ENCODE measurements around the gene PSMA6.
"Not testable (repeated sequence)": the region's sequence is repeated elsewhere in the genome, so short reads cannot be mapped to it uniquely, and the experiment has no call there.

The PSMA6 gene

GRCh38 chr14:35292051-35292769 lies at the start of gene PSMA6:
Gene PSMA6, plus strand, starts transcription at chr14:35292382. Its CDS starts 95 bp downstream, at chr14:35292477.
- peak; percentile 96 to 99 for DNase-seq (ENCODE audit: low read depth in 1 of 2, low spot score in 1 of 2)

DNA sequence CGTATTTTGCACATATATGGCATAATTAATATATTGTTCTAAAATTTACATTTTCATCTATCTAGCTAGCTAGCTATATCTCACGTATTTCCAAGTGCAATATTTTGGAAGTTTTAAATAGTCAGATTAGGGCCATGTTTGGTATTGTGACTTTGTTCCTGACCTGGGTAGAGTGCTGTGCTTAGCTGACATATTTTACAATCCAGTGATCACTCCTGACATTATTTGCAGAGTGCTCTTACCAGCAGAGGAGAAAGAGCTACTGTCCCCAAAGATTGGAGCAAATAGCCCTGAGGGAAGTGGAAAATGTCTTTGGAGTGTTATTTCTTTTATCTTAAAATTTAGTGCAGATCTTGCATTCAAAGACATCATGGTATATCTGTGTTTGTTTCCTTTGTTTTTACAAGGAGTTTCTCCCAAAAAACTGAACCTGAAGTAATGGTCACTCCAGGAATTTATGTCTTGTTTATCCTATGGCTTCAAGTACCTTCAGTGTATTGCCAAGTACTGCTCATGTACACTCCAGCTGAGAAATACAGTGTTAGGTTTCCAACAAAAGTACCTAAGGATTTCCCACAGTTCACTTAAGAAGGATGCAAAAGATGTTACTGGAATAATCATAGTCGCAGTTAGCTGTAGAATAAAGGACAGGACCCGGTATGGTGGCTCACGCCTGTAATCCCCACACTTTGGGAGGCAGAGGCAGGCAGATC lies 49.4 kb upstream of the PSMA6 start:
- DNase-seq (ENCODE audit: low read depth in 1 of 2, low spot score in 1 of 2) = no peak

GRCh38 chr14:35243956-35244355 lies 48.2 kb upstream of the PSMA6 start:
- DNase-seq (ENCODE audit: low read depth in 1 of 2, low spot score in 1 of 2) = no peak

- no peak for DNase-seq (ENCODE audit: low read depth in 1 of 2, low spot score in 1 of 2)
Observed at GRCh38 chr14:35244542-35244941, 47.6 kb upstream of the PSMA6 start.

GRCh38 chr14:35245051-35245450 lies 47.1 kb upstream of the PSMA6 start:
- no peak for DNase-seq (ENCODE audit: low read depth in 1 of 2, low spot score in 1 of 2)

GRCh38 chr14:35247777-35248475 lies 44.3 kb upstream of the PSMA6 start:
- DNase-seq (ENCODE audit: low read depth in 1 of 2, low spot score in 1 of 2) = no peak

- no peak for DNase-seq (ENCODE audit: low read depth in 1 of 2, low spot score in 1 of 2)
Observed at GRCh38 chr14:35248476-35248788, 43.8 kb upstream of the PSMA6 start.

- no peak for DNase-seq (ENCODE audit: low read depth in 1 of 2, low spot score in 1 of 2)
Observed at GRCh38 chr14:35250319-35250718, 41.9 kb upstream of the PSMA6 start.

DNA sequence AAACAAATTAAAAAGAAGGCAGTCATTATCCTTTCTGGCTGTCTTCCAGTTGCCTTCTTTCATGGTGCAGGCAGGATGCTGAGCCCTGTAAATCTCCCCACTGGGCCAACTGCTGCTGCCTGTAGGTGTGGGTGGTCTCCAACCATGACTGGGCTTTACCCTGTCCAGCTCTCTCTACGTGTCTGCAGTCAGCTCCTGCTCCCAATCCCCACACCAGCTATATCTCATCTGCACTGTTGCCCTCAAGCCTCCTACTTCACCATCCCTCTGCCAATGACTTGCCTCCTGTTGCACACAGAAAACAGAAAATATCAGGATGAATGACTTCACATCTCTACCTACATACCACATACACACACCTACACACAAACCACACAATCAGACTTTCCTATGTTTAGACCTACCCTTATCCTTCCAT lies 39.7 kb upstream of the PSMA6 start:
- no peak for DNase-seq (ENCODE audit: low read depth in 1 of 2, low spot score in 1 of 2)

- not testable (repeated sequence) for DNase-seq (ENCODE audit: low read depth in 1 of 2, low spot score in 1 of 2)
Observed at GRCh38 chr14:35253056-35253455, 39.1 kb upstream of the PSMA6 start.

DNA sequence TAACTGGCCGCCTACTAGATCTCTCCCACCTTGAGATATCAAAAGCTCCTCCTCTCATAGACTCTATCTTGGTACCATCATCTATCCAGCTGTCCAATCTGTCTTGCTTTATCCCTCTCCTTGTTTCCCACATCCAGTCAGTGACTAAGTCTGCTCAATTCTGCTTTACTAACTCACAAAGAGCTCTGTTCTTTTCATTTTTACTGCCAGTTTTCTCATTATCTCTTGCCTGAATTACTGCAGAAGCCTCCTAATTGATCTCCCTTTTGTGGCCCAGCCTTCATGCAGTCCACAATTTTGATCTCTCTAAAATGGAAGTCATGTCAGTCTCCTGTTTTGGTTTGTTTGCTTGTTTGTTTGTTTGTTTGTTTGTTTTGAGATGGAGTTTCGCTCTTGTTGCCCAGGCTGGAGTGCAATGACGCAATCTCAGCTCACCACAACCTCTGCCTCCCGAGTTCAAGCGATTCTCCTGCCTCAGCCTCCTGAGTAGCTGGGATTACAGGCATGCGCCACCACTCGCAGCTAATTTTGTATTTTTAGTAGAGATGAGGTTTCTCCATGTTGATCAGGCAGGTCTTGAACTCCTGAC lies 38.1 kb upstream of the PSMA6 start:
- not testable (repeated sequence) for DNase-seq (ENCODE audit: low read depth in 1 of 2, low spot score in 1 of 2)

DNA sequence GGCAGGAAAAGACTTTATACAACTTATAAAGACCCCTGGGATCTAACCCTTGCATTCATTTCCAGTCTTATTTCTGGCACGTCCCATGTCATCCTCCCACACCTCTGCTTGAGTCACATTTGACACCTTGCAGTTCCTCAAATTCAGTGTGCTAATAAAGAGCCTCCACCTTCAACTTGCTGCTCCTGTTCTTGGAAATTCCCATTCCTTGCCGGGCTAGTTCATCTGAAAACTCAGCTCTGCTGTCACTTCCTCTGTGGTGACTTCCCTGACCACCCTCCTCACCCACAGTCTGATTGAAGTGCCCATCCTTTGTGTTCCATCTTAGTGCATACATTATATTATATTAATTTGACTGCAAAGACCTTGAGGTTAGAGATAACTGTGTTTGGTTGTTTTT lies 37.4 kb upstream of the PSMA6 start:
- DNase-seq (ENCODE audit: low read depth in 1 of 2, low spot score in 1 of 2) = no peak

DNA sequence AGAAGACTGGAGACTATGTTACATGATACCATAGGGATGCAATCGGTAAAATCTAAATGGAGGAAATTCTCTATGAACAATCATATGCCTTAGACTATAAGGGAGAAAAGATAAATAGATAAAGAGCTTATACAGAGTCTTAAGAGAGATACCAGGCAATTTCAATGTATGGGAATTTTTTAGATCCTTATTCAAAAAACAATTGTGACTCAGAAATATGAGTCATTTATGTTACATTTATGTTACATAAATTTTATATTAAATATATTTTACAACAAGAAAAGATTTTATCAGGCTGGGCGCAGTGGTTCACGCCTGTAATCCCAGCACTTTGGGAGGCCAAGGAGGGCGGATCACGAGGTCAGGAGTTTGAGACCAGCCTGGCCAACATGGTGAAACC lies 36.5 kb upstream of the PSMA6 start:
- DNase-seq (ENCODE audit: low read depth in 1 of 2, low spot score in 1 of 2) = no peak

GRCh38 chr14:35257809-35258208 lies 34.4 kb upstream of the PSMA6 start:
- DNase-seq (ENCODE audit: low read depth in 1 of 2, low spot score in 1 of 2) = no peak

DNA sequence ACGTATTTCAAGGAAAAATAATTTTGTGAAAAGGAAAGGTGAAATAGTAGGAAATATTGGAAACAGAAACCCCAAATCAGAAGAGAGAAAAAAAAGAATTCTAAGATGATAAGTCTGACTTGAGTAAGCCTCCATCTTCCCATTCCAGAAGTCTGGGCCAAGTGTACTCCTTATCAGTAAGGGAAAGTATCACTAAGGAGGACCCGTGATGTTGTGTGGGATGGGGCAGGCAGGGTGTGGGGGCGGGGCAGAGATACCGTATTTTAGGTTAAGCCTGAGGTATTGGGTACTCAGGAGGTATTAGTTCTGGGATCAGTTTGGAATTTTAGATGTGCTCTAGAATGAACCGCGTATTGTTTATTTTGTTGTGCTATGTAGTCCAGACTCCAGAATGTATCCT lies 33.8 kb upstream of the PSMA6 start:
- DNase-seq (ENCODE audit: low read depth in 1 of 2, low spot score in 1 of 2) = no peak

GRCh38 chr14:35261774-35262173 lies 30.4 kb upstream of the PSMA6 start:
- no peak for DNase-seq (ENCODE audit: low read depth in 1 of 2, low spot score in 1 of 2)

DNA sequence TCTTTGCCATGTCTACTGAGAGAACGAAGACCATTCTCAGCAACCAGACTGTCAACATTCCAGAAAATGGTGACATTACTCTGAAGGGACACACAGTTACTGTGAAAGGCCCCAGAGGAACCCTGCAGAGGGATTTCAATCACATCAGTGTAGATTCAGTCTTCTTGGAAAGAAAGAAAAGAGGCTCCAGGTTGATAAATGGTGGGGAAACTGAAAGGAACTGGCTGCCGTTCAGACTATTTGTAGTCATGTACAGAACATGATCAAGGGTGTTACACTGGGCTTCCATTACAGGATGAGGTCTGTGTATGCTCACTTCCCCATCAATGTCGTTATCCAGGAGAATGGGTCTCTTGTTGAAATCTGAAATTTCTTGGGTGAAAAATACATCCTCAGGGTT lies 29.7 kb upstream of the PSMA6 start:
- no peak for DNase-seq (ENCODE audit: low read depth in 1 of 2, low spot score in 1 of 2)

- DNase-seq (ENCODE audit: low read depth in 1 of 2, low spot score in 1 of 2) = no peak
Observed at GRCh38 chr14:35268946-35269345, 23.2 kb upstream of the PSMA6 start.

DNA sequence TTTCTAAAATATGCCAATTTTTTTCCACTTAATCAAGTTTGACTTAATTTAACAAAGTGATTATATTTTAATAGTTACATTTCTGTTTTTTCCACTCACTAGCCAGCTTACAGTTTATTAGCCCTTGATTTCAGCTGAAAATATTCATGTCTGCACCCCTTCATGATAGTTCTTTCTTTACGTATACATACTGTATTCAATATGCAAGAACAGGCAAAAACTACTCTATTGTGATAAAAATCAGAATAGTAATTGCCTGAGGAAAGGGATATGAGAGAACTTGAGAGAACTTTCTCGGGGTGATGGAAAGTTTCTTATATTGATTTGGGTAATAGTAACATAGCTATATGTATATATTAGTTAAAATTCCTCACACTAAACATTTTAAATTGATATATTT lies 17.4 kb upstream of the PSMA6 start:
- no peak for DNase-seq (ENCODE audit: low read depth in 1 of 2, low spot score in 1 of 2)

- no peak for DNase-seq (ENCODE audit: low read depth in 1 of 2, low spot score in 1 of 2)
Observed at GRCh38 chr14:35277179-35277578, 15.0 kb upstream of the PSMA6 start.

DNA sequence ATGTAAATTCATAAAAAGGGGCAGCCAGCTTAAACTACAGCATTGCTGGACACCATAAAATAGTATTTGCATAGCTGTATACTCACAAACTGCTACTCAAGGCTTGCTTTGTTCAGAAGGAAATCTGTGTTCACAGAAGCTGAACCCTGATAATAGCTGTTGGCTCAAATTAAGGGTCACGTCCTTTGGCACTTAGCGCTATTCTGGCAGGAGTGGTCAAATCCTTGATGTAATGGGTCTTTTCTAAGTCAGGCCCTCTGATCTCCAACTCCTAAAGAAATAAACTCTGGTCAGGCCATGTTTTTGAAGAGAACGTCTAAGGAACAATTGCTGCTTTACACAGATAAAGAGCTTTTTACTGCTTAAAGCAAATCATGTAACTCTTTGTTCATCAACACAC lies 12.8 kb upstream of the PSMA6 start:
- DNase-seq (ENCODE audit: low read depth in 1 of 2, low spot score in 1 of 2) = no peak

DNA sequence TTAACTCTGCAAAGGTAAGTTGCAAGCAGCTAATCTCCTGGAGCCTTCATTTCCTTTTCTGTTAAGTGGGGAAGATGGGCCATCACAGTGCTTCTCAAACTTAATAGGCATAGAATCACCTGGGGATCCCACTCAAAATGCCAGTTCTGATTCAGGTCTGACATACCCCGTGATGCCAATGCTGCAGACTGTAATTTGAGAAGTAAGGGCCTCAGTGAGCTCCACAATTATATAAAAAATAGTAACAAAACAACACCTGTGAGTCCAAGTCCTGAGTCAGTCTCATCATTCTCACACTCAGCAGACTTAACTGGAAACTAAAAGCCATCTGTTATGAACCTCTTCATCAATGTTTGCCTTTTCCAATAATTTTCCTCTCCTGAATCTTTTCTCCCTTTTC lies 10.8 kb upstream of the PSMA6 start:
- DNase-seq (ENCODE audit: low read depth in 1 of 2, low spot score in 1 of 2) = no peak
